Activated T-cell treated with anti-CD3 and anti-CD28 coated beads for 4 hours (primary cell): Measurements from ENCODE around the gene IL25.
"Not testable (repeated sequence)": the region's sequence is repeated elsewhere in the genome, so short reads cannot be mapped to it uniquely, and the experiment has no call there.

Experiments
- DNase-seq: peaks from one replicate; pipeline ENCODE4 v3.0.0-alpha.2; 2020

The IL25 gene

DNA sequence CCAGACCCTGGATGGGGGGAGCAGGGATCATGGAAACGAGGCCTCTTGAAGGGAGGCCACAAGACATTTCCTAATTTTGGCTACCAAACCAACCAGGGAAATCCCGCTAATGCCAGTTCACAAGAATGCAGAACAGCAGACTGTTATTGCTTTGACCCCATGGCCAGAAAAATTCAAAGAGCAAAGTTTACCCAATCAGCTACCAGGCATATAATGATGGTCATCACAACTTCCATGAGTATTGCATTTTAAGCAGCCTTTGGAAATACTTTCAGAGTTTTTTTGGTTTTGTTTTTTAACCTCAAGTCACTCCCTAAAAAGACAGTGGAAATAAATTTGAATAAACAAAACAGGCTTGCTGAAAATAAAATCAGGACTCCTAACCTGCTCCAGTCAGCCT, at the start of gene IL25:
IL25 (plus strand) TSS at position 301 of the 400 bp plus-strand sequence.
- DNase-seq: no peak

DNA sequence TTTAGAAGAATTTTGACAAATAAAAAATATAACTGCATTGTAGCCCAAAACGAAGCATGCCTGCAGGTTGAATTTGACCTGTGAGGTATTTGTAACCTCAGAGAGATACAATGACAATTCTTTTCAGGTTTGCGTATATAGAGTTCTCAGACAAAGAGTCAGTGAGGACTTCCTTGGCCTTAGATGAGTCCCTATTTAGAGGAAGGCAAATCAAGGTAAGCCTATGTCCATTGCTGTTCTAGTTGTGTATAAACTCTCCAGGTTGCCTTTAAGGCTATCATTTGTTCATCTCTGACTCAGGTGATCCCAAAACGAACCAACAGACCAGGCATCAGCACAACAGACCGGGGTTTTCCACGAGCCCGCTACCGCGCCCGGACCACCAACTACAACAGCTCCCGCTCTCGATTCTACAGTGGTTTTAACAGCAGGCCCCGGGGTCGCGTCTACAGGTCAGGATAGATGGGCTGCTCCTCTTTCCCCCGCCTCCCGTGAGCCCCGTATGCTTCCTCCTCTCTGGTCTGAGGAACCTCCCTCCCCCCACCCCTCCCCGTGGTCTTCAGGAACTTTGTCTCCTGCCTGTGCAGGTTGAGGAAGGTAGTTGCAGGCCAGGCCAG, 48.7 kb upstream of the IL25 start:
- DNase-seq: no peak

DNA sequence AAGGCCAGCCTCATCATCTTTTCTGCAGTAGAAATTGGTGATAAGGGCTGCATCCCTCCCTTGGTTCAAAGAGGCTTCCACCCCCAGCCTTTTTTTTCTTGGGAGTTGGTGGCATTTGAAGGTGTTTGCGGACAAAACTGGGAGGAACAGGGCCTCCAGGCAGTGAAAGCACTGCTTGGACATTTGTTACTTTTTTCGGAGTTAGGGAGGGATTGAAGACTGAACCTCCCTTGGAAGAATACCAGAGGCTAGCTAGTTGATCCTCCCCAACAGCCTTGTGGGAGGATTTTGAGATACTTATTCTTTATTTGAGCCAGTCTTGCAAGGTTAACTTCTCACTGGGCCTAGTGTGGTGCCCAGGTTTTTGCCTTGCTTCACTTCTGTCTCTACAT, 48.2 kb upstream of the IL25 start:
- no peak for DNase-seq

DNA sequence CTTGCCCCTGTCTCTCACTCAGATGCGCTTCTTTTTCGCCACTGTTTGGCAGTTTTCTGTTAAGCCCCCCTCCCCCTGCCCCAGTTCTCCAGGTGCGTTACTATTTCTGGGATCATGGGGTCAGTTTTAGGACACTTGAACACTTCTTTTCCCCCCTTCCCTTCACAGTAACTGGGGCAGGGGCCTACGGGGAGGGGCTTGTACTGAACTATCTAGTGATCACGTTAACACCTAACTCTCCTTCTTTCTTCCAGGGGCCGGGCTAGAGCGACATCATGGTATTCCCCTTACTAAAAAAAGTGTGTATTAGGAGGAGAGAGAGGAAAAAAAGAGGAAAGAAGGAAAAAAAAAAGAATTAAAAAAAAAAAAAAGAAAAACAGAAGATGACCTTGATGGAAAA, 47.6 kb upstream of the IL25 start:
- DNase-seq: no peak

DNA sequence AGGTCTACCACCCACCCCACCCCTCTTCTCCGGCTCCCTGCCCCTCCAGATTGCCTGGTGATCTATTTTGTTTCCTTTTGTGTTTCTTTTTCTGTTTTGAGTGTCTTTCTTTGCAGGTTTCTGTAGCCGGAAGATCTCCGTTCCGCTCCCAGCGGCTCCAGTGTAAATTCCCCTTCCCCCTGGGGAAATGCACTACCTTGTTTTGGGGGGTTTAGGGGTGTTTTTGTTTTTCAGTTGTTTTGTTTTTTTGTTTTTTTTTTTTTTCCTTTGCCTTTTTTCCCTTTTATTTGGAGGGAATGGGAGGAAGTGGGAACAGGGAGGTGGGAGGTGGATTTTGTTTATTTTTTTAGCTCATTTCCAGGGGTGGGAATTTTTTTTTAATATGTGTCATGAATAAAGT, 46.9 kb upstream of the IL25 start:
- not testable (repeated sequence) for DNase-seq

DNA sequence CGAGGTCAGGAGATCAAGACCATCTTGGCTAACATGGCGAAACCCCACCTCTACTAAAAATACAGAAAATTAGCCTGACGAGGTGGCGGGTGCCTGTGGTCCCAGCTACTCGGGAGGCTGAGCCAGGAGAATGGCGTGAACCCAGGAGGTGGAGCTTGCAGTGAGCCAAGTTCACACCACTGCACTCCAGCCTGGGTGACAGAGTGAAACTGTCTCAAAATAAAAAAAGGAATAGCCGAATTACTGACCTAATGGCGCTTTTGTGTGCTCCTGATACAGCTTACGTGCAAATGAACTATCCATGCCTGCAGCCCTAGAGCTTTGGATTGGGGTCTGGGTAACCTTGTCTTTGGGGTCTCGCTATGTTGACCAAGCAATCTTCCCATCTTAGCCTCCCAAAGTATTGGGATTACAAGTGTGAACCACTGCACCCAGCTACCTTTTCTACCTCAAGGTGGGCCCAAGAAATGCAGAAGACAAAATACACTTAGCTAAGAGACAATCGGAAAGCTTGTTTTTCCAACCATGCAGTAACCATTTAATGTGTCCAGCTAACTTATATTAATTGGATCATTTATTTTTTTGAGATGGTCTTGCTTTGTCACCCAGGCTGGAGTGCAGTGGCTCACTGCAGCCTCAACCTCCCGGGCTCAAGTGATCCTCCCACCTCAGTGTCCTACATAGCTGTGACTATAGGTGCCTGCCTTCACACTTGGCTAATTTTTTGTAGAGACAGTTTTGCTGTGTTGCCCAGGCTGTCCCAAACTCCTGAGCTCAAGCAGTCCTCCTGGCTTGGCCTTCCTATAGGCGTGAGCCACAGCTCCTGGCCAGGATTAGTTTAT, 45.9 kb upstream of the IL25 start:
- no peak for DNase-seq

DNA sequence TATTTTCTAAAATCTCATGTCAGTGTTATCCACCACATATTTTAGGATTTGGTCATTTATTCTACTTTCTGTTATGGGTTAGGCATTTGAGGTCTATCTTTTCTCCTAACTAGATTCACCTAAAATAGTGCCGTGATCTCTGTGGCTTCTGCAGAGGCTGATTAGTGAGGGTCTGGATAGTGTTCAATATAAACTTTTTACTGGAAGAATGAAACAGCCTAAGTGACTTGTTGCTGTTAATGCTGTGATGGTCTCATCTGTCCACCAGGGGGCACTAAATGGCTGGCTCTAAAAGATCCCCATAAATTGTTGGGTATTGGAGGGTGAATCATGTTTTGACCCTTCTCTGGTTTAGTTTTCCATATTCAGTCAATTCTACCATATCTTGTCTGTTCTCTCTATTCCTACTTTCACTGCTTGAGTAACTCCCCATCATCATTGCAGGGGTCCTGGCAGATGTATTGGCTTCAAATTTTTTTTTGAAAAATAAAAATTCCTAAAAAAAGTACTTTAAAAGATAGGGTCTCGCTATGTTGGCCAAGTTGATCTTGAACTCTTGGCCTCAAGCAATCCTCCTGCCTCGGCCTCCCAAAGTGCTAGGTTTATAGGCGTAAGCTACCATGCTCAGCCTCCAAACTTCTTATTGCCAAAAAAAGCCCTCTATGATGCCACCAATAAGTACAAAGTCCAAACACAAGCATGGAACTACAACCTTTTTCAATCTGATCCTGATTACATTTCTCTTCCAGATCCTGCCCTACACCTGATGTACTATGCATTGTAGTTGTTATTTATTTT, 44.5 kb upstream of the IL25 start:
- peak; percentile 65 for DNase-seq

DNA sequence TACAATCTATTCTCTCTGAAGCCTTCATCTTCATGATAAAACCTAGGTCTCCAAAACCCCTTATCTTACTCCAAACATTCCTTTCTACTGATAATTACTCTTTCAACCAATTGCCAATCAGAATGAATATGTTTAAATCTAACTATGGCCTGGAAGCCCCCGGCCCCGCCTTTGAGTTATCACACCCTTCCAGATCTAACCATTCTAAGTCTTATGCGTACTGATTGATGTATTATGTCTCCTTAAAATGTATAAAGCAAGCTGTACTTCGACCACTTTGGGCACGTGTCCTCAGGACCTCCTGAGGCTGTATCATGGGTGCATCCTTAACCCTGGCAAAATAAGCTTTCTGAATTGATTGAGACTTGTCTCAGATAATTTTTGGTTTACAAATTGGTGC, 37.0 kb upstream of the IL25 start:
- no peak for DNase-seq

DNA sequence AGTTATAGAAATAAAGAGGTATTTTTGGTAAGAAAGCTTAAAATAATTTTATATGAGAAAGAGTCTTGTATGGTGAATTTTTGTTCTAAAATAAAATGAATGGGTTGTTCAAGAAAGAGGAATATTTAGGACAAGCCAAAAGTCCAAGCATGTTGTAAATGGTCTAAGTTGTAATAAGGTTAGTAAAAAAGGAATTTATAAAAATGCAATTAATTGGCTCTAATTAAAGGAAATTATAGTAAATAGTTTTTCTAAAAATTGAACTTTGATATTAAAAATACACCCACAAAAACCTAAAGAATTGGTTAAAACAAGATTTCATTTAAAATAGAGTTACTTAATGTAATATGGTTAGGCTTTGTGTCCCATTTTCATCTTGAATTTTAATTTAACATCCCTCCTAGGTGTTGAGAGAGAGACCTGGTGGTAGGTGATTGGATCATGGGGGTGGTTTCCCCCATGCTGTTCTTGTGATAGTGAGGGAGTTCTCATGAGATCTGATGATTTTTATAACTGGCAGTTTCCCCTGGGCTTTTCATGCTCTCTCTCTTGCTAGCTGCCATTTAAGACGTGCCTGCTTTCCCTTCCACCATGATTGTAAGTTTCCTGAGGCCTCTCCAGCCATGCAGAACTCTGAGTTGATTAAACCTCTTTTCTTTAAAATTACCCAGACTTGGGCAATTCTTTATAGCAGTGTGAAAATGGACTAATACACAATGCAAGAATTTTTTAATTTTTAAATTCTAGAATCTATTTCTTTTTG, 32.9 kb upstream of the IL25 start:
- no peak for DNase-seq

DNA sequence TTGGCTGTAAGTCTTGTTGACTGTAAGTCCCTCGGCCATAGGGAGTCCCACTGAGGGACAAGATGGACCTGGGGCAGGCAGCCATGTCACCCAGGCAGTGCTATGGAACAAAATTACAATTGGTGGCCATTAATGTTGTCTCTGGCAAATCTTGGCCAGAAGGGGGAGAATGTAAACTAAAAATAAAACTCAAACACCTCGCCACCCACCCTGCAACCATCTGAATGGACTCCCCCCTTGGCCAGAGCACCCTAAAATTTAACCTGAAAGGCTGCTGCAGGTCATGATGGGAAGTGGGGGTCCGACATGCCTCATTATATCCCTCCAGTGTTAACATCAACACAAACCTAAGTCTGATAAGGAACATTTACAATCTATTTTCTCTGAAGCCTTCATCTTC, 28.1 kb upstream of the IL25 start:
- no peak for DNase-seq

DNA sequence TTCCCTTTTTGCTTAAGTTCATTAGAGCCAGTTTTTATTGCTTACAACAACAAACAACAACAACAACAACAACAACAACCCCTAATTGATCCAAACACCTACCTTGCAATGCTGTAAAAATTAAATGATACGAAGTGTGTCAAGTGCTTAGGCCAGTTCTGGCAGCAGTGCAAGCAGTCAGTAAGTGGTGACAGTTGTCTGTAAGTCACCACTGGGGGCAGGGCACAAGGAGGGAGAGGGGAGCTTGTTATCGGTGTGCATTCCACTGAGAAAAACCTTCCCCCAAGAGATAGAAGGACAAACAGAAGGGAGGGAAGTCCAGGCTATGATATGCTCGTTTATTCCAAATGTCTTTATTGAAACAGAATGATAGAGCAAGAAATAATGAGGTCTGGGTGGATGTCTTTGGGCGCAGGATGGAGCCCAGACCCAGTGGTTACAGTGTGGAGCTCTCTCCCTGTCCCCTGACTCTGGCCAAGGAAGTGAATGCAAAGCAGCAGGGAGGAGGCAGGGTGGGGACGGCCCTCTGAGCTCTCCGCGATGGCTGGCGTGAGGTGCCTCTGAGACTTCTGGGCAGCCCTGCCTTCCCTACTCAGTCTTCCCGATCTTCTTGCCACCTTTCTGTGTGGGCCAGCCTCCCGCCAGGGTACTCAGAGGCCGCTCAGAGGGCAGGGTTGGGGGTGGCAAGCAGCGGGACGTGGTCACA, 26.5 kb upstream of the IL25 start:
- DNase-seq: no peak

DNA sequence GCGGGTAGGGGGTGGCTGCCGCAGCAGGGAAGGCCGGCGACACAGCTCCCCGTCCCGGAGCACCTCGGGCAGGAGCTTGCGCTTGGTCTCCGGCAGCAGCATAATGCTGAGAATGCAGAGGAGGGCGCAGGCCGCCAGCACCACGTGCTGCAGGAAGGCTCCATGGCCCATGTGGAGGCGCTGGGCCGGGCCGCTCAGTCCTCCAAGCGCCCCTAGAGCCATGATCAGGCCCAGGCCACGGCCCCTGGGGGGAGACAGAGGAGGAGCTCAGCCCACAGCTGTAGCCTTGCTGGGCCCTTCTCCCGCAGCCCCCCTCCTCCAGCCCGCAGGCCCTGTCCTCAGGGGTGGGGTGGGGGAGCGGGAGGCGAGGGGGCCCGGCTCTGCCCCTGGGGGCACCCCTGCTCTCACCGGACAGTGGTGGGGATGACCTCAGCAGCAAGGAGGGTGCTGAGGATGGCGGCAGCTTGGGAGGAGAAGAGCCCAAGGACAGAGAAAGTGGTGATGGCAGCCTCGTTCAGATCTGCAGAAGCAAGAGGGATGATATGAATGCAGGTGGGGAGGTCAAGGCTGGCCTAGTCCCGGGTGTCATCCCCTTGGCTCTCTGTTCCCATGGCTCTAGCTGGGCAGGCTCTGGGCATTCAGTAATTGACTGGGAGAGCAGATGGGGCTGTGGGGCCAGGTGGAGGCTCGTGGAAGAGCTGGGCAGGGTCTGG, 25.8 kb upstream of the IL25 start:
- DNase-seq: no peak

DNA sequence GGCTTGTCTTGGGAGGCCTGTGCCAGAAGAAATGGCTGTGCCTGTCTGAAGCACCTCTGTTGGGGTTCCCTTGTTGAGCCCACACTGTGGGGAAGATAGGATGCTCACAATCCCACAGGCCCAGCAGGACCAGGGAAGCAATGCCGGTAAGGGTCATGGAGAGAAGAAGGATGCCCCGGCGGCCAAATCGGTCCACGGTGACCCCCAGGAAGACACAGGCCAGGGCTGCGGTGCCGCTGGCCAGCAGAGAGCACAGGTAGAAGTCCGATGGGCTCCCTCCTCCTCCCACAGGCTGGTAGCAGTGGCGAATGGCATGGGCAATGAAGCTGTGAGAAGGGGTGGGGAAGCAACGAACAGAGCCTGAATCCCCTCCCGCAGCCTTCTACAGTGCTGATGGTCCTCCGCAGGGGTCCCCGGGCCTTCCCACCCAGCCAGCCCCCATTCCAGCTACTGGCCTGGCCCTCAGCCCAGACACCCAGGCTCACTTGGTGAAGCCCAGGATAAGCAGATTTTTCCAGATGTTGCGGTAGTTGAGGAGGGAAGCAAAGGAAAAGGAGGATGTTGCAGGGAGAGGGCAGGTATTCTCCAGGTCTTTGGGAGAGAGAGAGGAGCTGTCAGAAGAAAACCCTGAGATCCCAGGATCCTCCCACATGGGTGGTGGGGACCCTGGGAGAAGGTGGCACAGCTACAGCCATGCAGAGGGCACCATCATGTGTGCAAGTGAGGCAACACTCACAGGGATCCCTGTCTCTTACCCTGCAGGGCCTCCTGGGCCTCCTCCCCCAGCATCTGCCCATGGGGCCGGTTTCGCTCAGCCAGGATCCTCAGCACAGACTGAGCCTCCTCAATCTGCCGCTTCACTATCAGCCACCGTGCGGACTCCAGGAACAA, 25.0 kb upstream of the IL25 start:
- no peak for DNase-seq

DNA sequence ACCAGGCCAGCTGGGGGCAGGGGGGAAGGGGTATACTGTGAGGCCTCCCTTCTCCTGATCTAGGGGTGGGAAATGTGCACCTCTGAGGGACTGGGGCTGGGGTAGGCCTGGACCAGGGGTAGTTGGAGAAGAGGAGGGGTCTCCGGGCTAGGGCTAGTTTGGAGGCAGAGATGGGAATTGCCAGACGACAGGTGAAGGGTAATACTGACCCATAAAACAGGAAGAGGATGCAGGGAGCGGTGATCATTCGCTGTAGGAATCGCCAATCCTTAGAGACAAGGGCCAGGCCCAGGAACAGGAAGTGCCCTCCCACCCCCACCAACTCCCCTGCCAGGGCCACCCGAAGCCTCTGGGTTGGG, 24.3 kb upstream of the IL25 start:
- DNase-seq: no peak

DNA sequence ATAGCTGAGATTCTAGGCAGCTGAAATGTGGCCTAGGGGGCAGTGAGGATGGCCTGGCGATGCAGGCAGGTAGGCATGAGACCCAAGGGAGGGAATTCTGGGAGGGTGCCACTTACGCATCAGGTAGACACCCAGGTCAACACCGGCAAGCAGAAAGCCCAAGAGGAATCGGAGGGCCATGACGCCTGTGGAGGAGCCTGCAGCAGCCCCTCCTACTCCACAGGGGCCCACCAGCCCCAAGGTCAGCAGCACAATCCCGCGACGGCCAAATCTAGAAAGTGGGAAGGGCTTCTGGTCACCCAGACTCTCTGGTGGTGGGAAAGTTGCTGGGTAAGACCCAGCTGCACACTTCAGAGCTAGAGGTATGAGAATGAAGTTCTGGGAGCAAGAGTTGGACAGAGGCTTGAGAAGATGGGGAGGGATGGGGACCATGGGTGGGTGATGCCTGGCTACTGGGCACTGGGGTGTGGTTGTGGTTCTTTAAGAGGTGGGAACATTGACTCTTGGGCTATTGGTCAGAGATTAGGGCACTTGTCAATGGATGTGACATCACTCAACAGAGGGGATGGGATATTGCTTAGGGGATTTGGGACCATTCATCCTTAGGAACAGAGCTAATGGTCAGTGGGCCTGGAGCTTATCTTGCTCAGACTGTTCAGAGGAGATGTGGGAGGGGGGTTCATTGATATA, 23.3 kb upstream of the IL25 start:
- no peak for DNase-seq

DNA sequence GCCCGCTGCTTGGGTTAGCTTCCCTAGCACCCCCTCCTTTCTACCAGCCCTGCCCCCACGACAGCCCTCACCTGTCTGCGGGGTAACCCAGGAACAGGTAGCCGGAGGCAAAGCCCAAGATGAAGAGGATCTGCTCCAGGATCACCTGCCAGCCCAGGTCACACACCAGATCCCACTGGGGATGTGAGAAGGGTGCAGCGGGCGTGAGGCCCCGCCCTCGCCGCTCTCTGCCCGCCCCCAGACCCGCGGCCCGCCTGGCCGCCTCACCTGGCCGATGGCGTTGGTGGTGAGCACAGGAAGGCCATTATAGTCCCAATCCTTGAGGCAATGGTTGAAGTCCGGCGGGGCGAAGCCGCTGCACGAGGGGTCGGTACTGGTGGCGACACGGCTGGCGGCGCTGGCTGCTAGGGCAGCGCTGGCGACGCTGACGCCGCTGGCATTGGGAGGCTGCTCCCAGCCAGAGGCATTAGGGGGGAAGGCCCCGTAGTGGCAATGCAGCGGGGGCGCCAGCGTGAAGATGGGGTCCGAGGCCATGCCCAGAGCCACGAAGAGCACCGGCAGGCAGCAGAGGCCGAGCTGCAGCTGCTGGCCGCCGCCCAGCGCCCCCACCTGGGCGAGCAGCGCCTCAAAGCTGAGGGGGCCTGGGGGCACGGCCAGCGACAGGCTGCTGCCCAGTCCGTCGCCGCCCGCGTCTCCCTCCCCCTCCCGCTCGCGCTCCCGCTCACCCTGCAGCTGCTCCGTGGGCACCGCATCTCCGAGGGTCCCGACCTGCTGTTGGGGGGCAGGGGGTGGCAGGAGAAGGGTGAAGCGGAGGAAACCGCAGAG, 20.7 kb upstream of the IL25 start:
- no peak for DNase-seq

DNA sequence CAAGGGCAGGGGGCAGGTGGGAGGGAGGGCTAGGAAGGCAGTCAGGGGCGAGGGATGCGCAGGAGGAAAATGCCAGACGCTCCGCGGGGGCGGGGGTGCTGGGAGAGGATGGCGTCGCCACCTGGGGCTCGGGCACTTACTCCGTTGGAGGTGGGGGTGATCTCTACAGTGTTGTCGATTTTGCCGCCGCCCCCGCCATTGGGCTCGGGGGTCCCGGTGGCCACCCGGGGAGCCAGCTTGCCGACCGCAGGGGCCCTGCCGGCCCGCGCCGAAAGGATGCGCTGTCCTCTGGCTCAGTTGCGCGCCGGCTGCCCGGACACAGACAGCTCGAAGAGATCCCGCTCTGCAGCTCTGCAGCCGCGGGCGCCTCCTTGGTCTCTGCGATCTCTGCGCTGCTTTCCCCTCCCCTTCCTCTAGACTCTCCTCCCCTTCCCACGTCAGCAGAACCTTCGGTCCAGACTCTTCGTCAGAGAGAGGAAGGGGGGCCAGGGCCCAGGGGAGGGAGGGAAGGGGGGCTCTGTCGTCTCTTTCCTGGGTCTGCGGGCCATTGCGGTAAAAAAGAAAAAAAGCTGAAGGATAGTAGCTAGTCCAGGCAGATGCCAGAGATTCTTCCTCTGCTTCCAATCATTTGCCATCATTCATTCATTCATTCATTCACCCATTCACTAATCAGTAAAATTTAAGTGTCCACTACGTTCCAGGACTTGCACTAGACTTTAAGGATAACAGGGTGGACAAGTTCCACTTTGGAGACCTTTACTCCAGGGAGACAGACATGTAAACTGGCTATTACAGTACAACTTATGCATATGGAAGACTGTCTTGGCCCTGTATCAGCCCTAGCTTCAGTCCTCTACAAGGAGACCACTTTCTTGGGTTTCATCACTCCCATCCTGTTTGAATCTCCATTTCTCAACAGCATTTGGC, 19.8 kb upstream of the IL25 start, which contains the start of gene SLC22A17:
SLC22A17 (minus strand) TSS at position 382 of the 927 bp plus-strand sequence.
- peak; percentile 40 for DNase-seq

DNA sequence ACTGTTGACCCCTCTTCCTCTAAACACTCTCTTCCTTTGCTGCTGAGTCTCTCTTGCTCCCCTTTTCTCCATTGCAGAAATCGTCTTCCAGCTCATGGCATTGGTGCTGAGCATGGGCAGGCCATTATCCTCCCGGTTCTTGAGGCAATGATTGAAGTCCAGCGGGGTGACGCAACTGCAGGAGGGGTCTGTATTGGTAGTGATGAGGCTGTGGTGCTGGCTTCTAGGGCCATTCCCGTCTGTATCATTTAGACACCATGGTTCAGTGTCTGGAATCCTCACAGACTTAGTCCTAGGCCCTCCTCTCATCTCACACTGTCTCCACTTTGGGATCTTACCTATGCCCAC, 19.2 kb upstream of the IL25 start:
- no peak for DNase-seq
